NB4 (cell line): ENCODE data around the gene OSTC.

ENCODE experiments used
- CTCF ChIP-seq: IDR thresholded peaks from one replicate; pipeline ENCODE4 v1.5.1; 2012; ENCODE audit warnings: low read depth, low read length
- MAX ChIP-seq: IDR thresholded peaks from 2 replicates; pipeline ENCODE4 v1.6.1; 2011; ENCODE audit warnings: low read depth, low read length
- MYC ChIP-seq: IDR thresholded peaks from 2 replicates; pipeline ENCODE4 v1.6.1; 2011; ENCODE audit warnings: low read depth, low read length
- POLR2A ChIP-seq: IDR thresholded peaks from 2 replicates; pipeline ENCODE4 v1.6.1; 2011; ENCODE audit warnings: mild to moderate bottlenecking; ENCODE audit not compliant: insufficient read length; ENCODE audit errors: extremely low read depth

GRCh38 chr4:108693819-108694218 lies 43.4 kb downstream of the OSTC start:
- TF ChIP-seq CTCF (no peak), POLR2A (no peak), MYC (no peak), MAX (no peak)
